GM12878 (cell line): ENCODE results near the gene FGF11. TPM values are rescaled to one million over a fixed set of nuclear protein-coding genes. Genes with fewer than 3 reads are reported as not detected.

ENCODE experiments used
- ATAC-seq: fragments of 200-7000 bp; cut with Tn5 transposase; 3 replicates; pipeline ENCODE4 v1.9.1; 2020; ENCODE audit warnings: mild to moderate bottlenecking, moderate library complexity
- BruUV-seq: library from RNA; stranded (reverse); fragments of 400-500 nt; replicated peaks from 2 replicates; lab custom pipeline; 2021; lab: Mats Ljungman, UMichigan
- CTCF ChIA-PET: fragments of 300-600 bp; sonication (Branson Sonifier 250); formaldehyde crosslinking; extraction: SDS; loops from one replicate; lab custom pipeline; 2021; ENCODE audit warnings: inconsistent platforms; lab: Yijun Ruan, JAX
- POLR2A ChIA-PET: fragments of 350-600 bp; formaldehyde crosslinking; extraction: SDS; loops from one replicate; lab custom pipeline; 2021; ENCODE audit warnings: inconsistent platforms; lab: Charles Lee
- RAD21 ChIA-PET: fragments of 300-600 bp; sonication (Branson Sonifier 250); formaldehyde crosslinking; loops from one replicate; lab custom pipeline; 2023; ENCODE audit warnings: antibody characterized with exemption; ENCODE audit not compliant: unreplicated experiment; lab: Charles Lee
- SMC1A ChIA-PET: fragments of 300-600 bp; sonication (Branson Sonifier 250); formaldehyde crosslinking; loops from one replicate; lab custom pipeline; 2023; ENCODE audit not compliant: unreplicated experiment, uncharacterized antibody; lab: Charles Lee
- DNase-seq: peaks from one replicate; pipeline ENCODE4 v3.0.0-alpha.2; 2011; ENCODE audit warnings: low read depth, low spot score
- FAIRE-seq: peaks from 3 replicates; lab custom pipeline; 2011; peaks lifted over from hg19 to GRCh38; lab: Jason Lieb, UNC
- H2AFZ ChIP-seq: 2 replicates; pipeline ENCODE4 v1.6.0; 2011; ENCODE audit warnings: low read depth, low read length, control low read depth; ENCODE audit not compliant: control insufficient read depth
- H3K27ac ChIP-seq: 2 replicates; pipeline ENCODE4 v1.5.1; 2011; ENCODE audit warnings: control low read depth; ENCODE audit not compliant: control insufficient read depth, insufficient read depth
- H3K27me3 ChIP-seq, 2 experiments: replicated peaks in 1 of 2; 2 replicates each; pipeline versions ENCODE4 v1.6.0 to v1.6.1; 2011; ENCODE audit warnings: low read length in 1 of 2; ENCODE audit not compliant: control insufficient read depth in 2 of 2, insufficient read depth in 2 of 2
- H3K36me3 ChIP-seq, 2 experiments: 2 replicates each; pipeline ENCODE4 v1.5.1; 2011; ENCODE audit warnings: low read length in 1 of 2; ENCODE audit not compliant: control insufficient read depth in 2 of 2, insufficient read depth in 2 of 2
- H3K4me1 ChIP-seq: 2 replicates; pipeline ENCODE4 v1.6.1; 2011; ENCODE audit warnings: mild to moderate bottlenecking, low read length, moderate library complexity, mixed read lengths; ENCODE audit not compliant: control insufficient read depth, insufficient read depth
- H3K4me2 ChIP-seq: 2 replicates; pipeline ENCODE4 v1.6.0; 2011; ENCODE audit warnings: control low read depth; ENCODE audit not compliant: control insufficient read depth, insufficient read depth
- H3K4me3 ChIP-seq: fragments of 200-600 bp; sonication (generic); 2 replicates; pipeline ENCODE4 v1.5.1; 2016
- H3K79me2 ChIP-seq: 2 replicates; pipeline ENCODE4 v1.6.0; 2011; ENCODE audit warnings: low read length; ENCODE audit not compliant: control insufficient read depth, insufficient read depth
- H3K9ac ChIP-seq: 2 replicates; pipeline ENCODE4 v1.8.0; 2011; ENCODE audit warnings: low read length, control low read depth, mixed read lengths; ENCODE audit not compliant: control insufficient read depth, insufficient read depth
- H3K9me3 ChIP-seq: replicated peaks from 3 replicates; pipeline ENCODE4 v1.5.1; 2011; ENCODE audit warnings: mild to moderate bottlenecking, low read length; ENCODE audit not compliant: control insufficient read depth, insufficient read depth
- H4K20me1 ChIP-seq: 2 replicates; pipeline ENCODE4 v1.6.0; 2011; ENCODE audit not compliant: control insufficient read depth, insufficient read depth
- BCLAF1 ChIP-seq: fragments of 450-650 bp; IDR thresholded peaks from 2 replicates; pipeline ENCODE4 v1.6.1; 2017; ENCODE audit warnings: antibody characterized with exemption, mild to moderate bottlenecking, moderate library complexity
- GATAD2B ChIP-seq: fragments of 450-650 bp; conservative IDR thresholded peaks from 2 replicates; pipeline ENCODE4 v1.6.1; 2017; ENCODE audit warnings: low read depth, mild to moderate bottlenecking, moderate library complexity
- HDAC6 ChIP-seq: fragments of 200-600 bp; sonication (generic); IDR thresholded peaks from one replicate; pipeline ENCODE4 v1.8.0; 2017; ENCODE audit warnings: antibody characterized with exemption; ENCODE audit not compliant: unreplicated experiment
- MAX ChIP-seq: IDR thresholded peaks from 2 replicates; pipeline ENCODE4 v1.6.1; 2012; ENCODE audit warnings: low read depth, low read length, improper control_type of control experiment
- PAX5 ChIP-seq: IDR thresholded peaks from 2 replicates; pipeline ENCODE4 v1.6.1; 2011; ENCODE audit warnings: low read depth, low read length, borderline replicate concordance
- POLR2A ChIP-seq: IDR thresholded peaks from 2 replicates; pipeline ENCODE4 v1.6.1; 2011; ENCODE audit warnings: low read depth, mild to moderate bottlenecking, low read length
- POU2F2 ChIP-seq: IDR thresholded peaks from 3 replicates; pipeline ENCODE4 v1.6.1; 2011; ENCODE audit warnings: low read depth, mild to moderate bottlenecking, low read length, borderline replicate concordance
- RFX5 ChIP-seq: IDR thresholded peaks from 2 replicates; pipeline ENCODE4 v1.6.1; 2011; ENCODE audit warnings: low read depth, low read length, improper control_type of control experiment
- SMAD5 ChIP-seq: IDR thresholded peaks from 2 replicates; pipeline ENCODE4 v1.6.1; 2016; ENCODE audit warnings: antibody characterized with exemption, low read depth
- SREBF2 ChIP-seq: IDR thresholded peaks from 2 replicates; pipeline ENCODE4 v1.6.1; 2012; ENCODE audit warnings: mild to moderate bottlenecking, low read length
- STAT1 ChIP-seq: fragments of 450-650 bp; conservative IDR thresholded peaks from 2 replicates; pipeline ENCODE4 v1.6.1; 2014; ENCODE audit warnings: antibody characterized with exemption, mild to moderate bottlenecking
- TCF7 ChIP-seq: IDR thresholded peaks from 2 replicates; pipeline ENCODE4 v1.6.1; 2014; ENCODE audit warnings: antibody characterized with exemption, borderline replicate concordance
- USF1 ChIP-seq: IDR thresholded peaks from 2 replicates; pipeline ENCODE4 v1.6.1; 2011; ENCODE audit warnings: borderline replicate concordance, low read depth, mild to moderate bottlenecking, moderate library complexity, mixed read lengths, low read length; ENCODE audit not compliant: insufficient read depth; ENCODE audit errors: extremely low read length
- YBX1 ChIP-seq: fragments of 450-650 bp; IDR thresholded peaks from 2 replicates; pipeline ENCODE4 v1.6.1; 2016; ENCODE audit warnings: antibody characterized with exemption
- ZBTB4 ChIP-seq: fragments of 450-650 bp; formaldehyde crosslinking; IDR thresholded peaks from 2 replicates; pipeline ENCODE4 v1.4.0; 2022; ENCODE audit warnings: mild to moderate bottlenecking, moderate library complexity
- ZNF384 ChIP-seq: IDR thresholded peaks from 2 replicates; pipeline ENCODE4 v1.6.1; 2012; ENCODE audit warnings: low read depth, mild to moderate bottlenecking, low read length, improper control_type of control experiment, borderline replicate concordance
- WGBS: methylation state at CpG from one replicate; pipeline ENCODE4 v1.1.6; 2016; ENCODE audit warnings: low lambda C conversion rate; ENCODE audit not compliant: insufficient replicate concordance, insufficient coverage; ENCODE audit errors: missing lambda C conversion rate; 5-methylcytosine and 5-hydroxymethylcytosine counted together
- in situ Hi-C: fragments of 300-500 bp; cut with MboI; formaldehyde crosslinking; loops from 9 replicates; pipeline ENCODE4 v1.14.3; 2018; ENCODE audit warnings: mixed read lengths
- intact Hi-C: fragments of 100-400 bp; cut with micrococcal nuclease; formaldehyde crosslinking; loops from one replicate; pipeline ENCODE4 v1.14.2; 2022; ENCODE audit not compliant: unreplicated experiment
- polyA plus RNA-seq, 11 experiments: library from polyadenylated mRNA; depleted of rRNA in 4 of 11; unstranded in 6 of 11; stranded (reverse) in 5 of 11; fragments of >200 nt; fragmentation: Nextera tagmentation in 4 of 11; fragmentation: Illumina TruSeq in 1 of 11; extraction: Ambion mirVana in 4 of 11; extraction: Trizol in 1 of 11; gene quantifications; 1 replicate in 1 of 11; 2 replicates in 10 of 11; pipeline versions ENCODE4 v1.2.1 to v1.2.3, GENCODE V29; 2011 to 2016; ENCODE audit warnings: inconsistent platforms in 2 of 11, missing spikeins in 2 of 11, low read depth in 1 of 11
- total RNA-seq, 4 experiments: library from RNA; depleted of rRNA in 3 of 4; stranded (reverse); fragments of >200 nt in 3 of 4; fragmentation: Illumina TruSeq in 1 of 4; extraction: Trizol in 1 of 4; gene quantifications; 2 replicates each; pipeline versions ENCODE4 v1.2.1 to v1.2.3, GENCODE V29; 2013 to 2021

FGF11 gene
- total and polyA plus RNA-seq, 10 of the 15 experiments (the other 5 are each of a cell fraction or from before 2014, with no cell fraction given), result 0.69 to 21.1 (median 2.6) TPM

- no peak overlapping the region for H3K4me3 ChIP-seq
- in situ Hi-C loops (no loop called here), intact Hi-C loops (no loop called here)
- FAIRE-seq (no peak), DNase-seq (no peak), ATAC-seq (no peak)
- no peaks in the 10 kb centered on the region for H3K36me3 ChIP-seq
- H2AFZ ChIP-seq, result no peak overlapping the region
- H3K79me2 ChIP-seq, result peaks cover 31% of the 10 kb centered on the region
- ChIA-PET CTCF (interaction anchor here (0.8 to 6.2 kb wide), 7 partner anchors 9 to 120 kb away, joined by 3 to 17 read pairs (median 4); partner anchors contain the start of genes SENP3 and TMEM102), POLR2A (interaction anchor here (0.6 to 2.1 kb wide), 6 partner anchors 9 to 40 kb away, joined by 3 to 9 read pairs (median 5); partner anchors contain the start of gene TMEM102), SMC1A (interaction anchor here (0.9 to 2.0 kb wide), 6 partner anchors 11 to 71 kb away, joined by 3 to 5 read pairs (median 3); partner anchors contain the start of gene TMEM102), RAD21 (interaction anchor here (0.7 to 1.6 kb wide), 4 partner anchors 33 to 113 kb away, joined by 3 to 5 read pairs (median 3); no protein-coding TSS in a partner anchor)
- H3K9me3 ChIP-seq, result no peaks in the 10 kb centered on the region
- peaks cover 2% of the 10 kb centered on the region; the same call in 1 of the 2 replicates for H4K20me1 ChIP-seq
- BruUV-seq, result TSS peak; percentile 45
- H3K4me1 ChIP-seq, result peaks cover 11% of the 10 kb centered on the region
- H3K9ac ChIP-seq, result no peak overlapping the region
- no peak overlapping the region for H3K4me2 ChIP-seq
- no peak overlapping the region for H3K27ac ChIP-seq
- no peaks in the 10 kb centered on the region for H3K27me3 ChIP-seq
- WGBS, result 90% methylated on average over 15 of the region's 15 CpGs
- TF ChIP-seq POLR2A, result no peak
- no peak for TF ChIP-seq STAT1
- no peak for TF ChIP-seq POU2F2
- TF ChIP-seq ZNF384, result no peak
- no peak for TF ChIP-seq SMAD5
- TF ChIP-seq TCF7, result no peak
- TF ChIP-seq PAX5, result no peak
- TF ChIP-seq HDAC6, result no peak
- TF ChIP-seq YBX1, result no peak
- no peak for TF ChIP-seq USF1
- no peak for TF ChIP-seq ZBTB4 (CRISPR knock-in tag)
- TF ChIP-seq RFX5, result no peak
- no peak for TF ChIP-seq BCLAF1
- TF ChIP-seq SREBF2, result no peak
- no peak for TF ChIP-seq MAX
- no peak for TF ChIP-seq GATAD2B
Measured at GRCh38 chr17:7475764-7476422, 36.6 kb downstream of the FGF11 start.
